ENCODE results near the gene ZNF746.

GRCh38 chr7:149462101-149462520 is 35.5 kb downstream of the ZNF746 start:
- TF ChIP-seq CTCF (IDR thresholded peaks at IDR 0.05) (no peak), POLR2A (IDR thresholded peaks at IDR 0.05) (no peak)

Measured in breast epithelium (tissue), 3 donors.